AG09319 (cell line): ENCODE data around the gene NRXN2.
"Not testable (repeated sequence)": the region's sequence is repeated elsewhere in the genome, so short reads cannot be mapped to it uniquely, and the experiment has no call there.

Source experiments
- DNase-seq: peaks from one replicate; pipeline ENCODE4 v3.0.0-alpha.2; 2010; ENCODE audit warnings: low read depth; ENCODE audit errors: extremely low read depth
- CTCF ChIP-seq: IDR thresholded peaks from 2 replicates; pipeline ENCODE4 v1.5.1; 2011; ENCODE audit warnings: low read depth, mild to moderate bottlenecking, inconsistent platforms, low read length, moderate library complexity

The NRXN2 gene

DNA sequence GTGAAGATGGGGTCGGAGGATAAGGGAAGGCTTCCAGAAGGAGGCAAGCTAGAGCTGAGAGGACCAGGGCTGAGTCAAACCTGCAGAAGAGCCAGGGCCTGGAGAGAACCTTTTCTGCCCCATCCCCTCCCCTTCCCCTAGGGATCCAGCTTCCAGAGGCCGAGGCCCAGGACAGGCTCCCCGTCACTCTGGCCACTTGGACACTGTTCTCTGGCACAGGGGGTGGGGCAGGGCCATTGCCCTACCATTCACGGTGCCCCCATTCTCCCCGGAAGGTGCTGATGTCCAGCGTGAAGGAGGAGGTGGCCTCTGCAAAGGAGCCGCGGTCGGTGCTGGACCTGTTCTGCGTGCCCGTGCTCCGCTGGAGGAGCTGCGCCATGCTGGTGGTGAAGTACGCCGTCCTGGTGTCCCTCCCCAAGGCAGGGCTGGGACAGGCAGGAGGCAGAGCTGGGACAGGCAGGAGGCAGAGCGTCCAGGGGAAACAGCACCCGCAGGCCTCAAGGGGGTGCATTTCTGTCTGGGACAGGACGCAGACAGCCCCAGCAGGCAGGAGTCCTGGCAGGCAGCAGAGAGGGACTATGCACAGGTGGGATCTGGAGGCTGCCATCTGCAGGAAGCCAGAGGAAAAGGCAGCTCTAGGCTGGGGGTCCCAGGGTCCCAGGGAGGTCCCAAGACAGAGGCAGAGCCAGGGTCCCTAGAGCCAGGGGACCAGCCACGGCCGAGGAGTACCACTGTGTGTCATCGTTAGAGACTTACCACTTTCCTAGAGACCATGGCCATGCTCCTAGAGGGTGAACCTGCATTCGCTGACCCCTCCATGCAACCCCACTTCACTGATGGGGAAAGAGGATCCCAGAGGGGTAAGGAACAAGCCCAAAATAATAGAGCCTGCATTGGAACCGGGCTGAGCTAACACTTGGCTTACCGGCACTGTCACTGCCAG, 157.8 kb downstream of the NRXN2 start:
- TF ChIP-seq CTCF = no peak
- no peak for DNase-seq

- DNase-seq = no peak
- no peak for TF ChIP-seq CTCF
Measured at GRCh38 chr11:64564419-64564818, 158.6 kb downstream of the NRXN2 start.

GRCh38 chr11:64563966-64564365, 159.0 kb downstream of the NRXN2 start:
- no peak for TF ChIP-seq CTCF
- DNase-seq = no peak

DNA sequence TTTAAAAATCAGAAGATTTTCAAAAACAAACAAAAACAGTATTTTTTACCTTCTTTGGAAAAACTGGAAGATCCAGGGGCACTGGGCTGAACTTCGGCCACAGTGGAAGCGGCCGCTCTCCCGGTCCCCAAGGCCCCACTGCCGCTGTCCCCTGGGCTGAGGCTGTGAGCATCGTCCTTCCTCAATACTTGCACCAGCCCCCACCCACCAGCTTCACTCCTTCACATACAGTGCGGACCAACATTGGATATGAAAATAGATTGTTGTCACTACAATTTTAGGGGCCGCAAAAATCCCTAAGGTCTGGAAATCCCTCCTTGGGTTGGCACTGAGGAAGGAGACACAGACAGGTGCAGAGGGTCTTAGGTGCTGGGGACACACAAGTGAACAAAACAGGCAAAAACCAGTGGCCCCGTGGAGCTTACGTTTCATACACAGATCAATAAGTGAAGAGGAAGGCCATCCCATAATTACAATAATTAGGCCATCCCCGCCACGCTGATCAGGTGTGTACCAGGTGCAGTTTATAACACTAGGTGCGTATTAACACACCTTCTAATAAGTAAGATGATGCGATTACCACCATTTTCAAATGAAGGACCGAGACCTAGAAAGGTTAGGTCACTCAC, 160.2 kb downstream of the NRXN2 start:
- TF ChIP-seq CTCF = no peak
- DNase-seq = no peak

DNA sequence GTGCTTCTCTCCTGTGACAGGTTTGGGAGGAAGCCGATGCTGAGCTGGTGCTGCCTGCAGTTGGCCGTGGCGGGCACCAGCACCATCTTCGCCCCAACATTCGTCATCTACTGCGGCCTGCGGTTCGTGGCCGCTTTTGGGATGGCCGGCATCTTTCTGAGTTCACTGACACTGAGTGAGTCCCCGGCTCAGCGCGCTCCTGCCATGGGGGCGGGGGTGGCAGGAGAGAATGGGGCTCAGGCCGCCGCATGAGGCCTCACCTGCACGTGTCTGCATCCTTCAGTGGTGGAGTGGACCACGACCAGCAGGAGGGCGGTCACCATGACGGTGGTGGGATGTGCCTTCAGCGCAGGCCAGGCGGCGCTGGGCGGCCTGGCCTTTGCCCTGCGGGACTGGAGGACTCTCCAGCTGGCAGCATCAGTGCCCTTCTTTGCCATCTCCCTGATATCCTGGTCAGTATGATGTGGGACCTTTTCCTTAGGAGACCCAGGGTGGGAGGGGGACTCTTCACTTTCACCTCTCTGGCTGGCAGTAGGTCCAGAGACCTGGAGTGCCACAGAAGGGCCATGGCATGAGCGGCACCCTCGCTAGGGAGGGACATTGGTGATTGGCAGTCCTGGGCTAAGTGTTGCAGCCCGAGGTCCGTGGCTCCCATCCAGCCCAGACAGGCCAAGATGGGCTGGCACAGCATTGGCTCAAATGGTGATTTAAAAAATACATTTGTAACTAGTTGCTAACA, 160.8 kb downstream of the NRXN2 start:
- TF ChIP-seq CTCF = no peak
- no peak for DNase-seq

DNA sequence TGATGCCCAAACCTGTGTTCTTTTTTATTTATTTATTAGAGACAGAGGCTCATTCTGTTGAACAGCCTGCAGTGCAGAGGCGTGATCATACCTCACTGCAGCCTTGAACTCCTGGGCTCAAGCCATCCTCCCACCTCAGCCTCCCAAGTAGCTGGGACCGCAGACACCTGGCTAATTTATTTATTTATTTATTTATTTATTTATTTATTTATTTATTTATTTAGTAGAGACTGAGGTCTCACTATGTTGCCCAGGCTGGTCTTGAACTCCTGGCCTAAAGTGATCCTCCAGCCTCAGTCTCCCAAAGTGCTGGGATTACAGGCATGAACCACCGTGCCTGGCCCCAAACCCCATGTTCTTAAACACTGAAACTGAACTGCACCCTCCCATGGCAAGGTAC, 161.6 kb downstream of the NRXN2 start:
- DNase-seq = not testable (repeated sequence)

DNA sequence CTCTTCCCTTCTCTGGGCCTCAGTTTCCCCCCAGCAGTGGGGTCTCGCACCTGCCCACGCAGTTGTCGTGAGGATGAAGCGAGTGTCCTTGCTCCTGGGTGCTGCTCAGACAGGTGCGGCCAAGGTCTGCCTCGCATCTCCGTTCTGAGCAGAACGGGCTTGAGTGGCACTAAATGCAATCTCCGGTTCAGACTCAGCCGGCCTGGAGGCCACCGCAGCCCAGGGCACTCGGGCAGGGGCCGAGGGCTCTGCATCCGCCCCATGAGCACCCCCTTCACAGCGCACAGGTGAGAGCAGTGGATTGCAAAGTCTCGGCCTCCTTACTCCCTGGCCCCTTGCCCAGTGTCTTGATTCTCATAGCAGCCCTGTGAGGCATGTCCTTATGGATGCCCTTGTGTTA, 162.1 kb downstream of the NRXN2 start:
- no peak for DNase-seq
- TF ChIP-seq CTCF = no peak
